PC-9 (cell line): ENCODE data around the gene NTMT1. TPM values are rescaled to one million over a fixed set of nuclear protein-coding genes. Genes with fewer than 3 reads are reported as not detected.

Experiments used
- BruUV-seq: library from RNA; stranded (reverse); fragments of 400-500 nt; replicated peaks from 2 replicates; lab custom pipeline; 2021; lab: Mats Ljungman, UMichigan
- CTCF ChIA-PET: fragments of 300-600 bp; sonication (Branson Sonifier 250); formaldehyde crosslinking; loops from one replicate; lab custom pipeline; 2022; ENCODE audit warnings: antibody characterized with exemption; lab: Charles Lee
- POLR2A ChIA-PET: fragments of 300-600 bp; sonication (Branson Sonifier 250); formaldehyde crosslinking; loops from one replicate; lab custom pipeline; 2022; ENCODE audit warnings: antibody characterized with exemption; ENCODE audit not compliant: unreplicated experiment; lab: Charles Lee
- DNase-seq, 2 experiments: peaks; one replicate each; pipeline versions ENCODE4 v3.0.0 to v3.0.0-alpha.2; 2015 to 2022; ENCODE audit warnings: mixed read lengths in 1 of 2
- H2AFZ ChIP-seq: fragments of 200-600 bp; sonication (generic); 2 replicates; pipeline ENCODE4 v1.8.1; 2017; ENCODE audit warnings: antibody characterized with exemption
- H3F3A ChIP-seq: fragments of 200-600 bp; sonication (generic); 2 replicates; pipeline ENCODE4 v1.8.1; 2017; ENCODE audit warnings: antibody characterized with exemption, mild to moderate bottlenecking, low read depth; ENCODE audit not compliant: insufficient read depth
- H3K27ac ChIP-seq: fragments of 200-600 bp; sonication (generic); 2 replicates; pipeline ENCODE4 v1.6.1; 2016; ENCODE audit warnings: mixed run types
- H3K27me3 ChIP-seq: fragments of 200-600 bp; sonication (generic); 2 replicates; pipeline ENCODE4 v1.6.1; 2016; ENCODE audit warnings: low read depth, mixed run types; ENCODE audit not compliant: insufficient read depth
- H3K36me3 ChIP-seq: fragments of 200-600 bp; sonication (generic); 2 replicates; pipeline ENCODE4 v1.6.1; 2016; ENCODE audit warnings: low read depth, mixed run types
- H3K4me1 ChIP-seq: fragments of 200-600 bp; sonication (generic); replicated peaks from 2 replicates; pipeline ENCODE4 v1.6.1; 2016; ENCODE audit warnings: mixed run types; ENCODE audit not compliant: insufficient read depth
- H3K4me2 ChIP-seq: fragments of 200-600 bp; sonication (generic); 2 replicates; pipeline ENCODE4 v1.6.1; 2017; ENCODE audit warnings: mixed run types
- H3K4me3 ChIP-seq: fragments of 200-600 bp; sonication (generic); 2 replicates; pipeline ENCODE4 v1.6.1; 2016; ENCODE audit warnings: mixed run types
- H3K79me2 ChIP-seq: fragments of 200-600 bp; sonication (generic); 2 replicates; pipeline ENCODE4 v1.6.1; 2017; ENCODE audit warnings: low read depth, mixed run types
- H3K9me2 ChIP-seq: fragments of 200-600 bp; sonication (generic); 2 replicates; pipeline ENCODE4 v1.8.1; 2017; ENCODE audit warnings: mild to moderate bottlenecking; ENCODE audit not compliant: insufficient read depth
- H3K9me3 ChIP-seq: fragments of 200-600 bp; sonication (generic); 2 replicates; pipeline ENCODE4 v1.8.1; 2016; ENCODE audit warnings: low read depth; ENCODE audit not compliant: insufficient read depth
- H4K20me1 ChIP-seq: fragments of 200-600 bp; sonication (generic); 2 replicates; pipeline ENCODE4 v1.8.1; 2017; ENCODE audit not compliant: insufficient read depth
- CTCF ChIP-seq: fragments of 200-600 bp; sonication (generic); conservative IDR thresholded peaks from 2 replicates; pipeline ENCODE4 v1.6.1; 2017; ENCODE audit warnings: mixed run types, antibody characterized with exemption, mild to moderate bottlenecking, moderate library complexity
- EZH2 ChIP-seq: fragments of 200-600 bp; sonication (generic); IDR thresholded peaks from 2 replicates; pipeline ENCODE4 v1.8.0; 2017; ENCODE audit warnings: antibody characterized with exemption, low read depth
- intact Hi-C: fragments of 100-400 bp; cut with micrococcal nuclease; formaldehyde crosslinking; loops from one replicate; pipeline ENCODE4 v1.10.0; 2022; ENCODE audit not compliant: unreplicated experiment
- total RNA-seq: library from RNA; stranded (reverse); gene quantifications from 2 replicates; pipeline ENCODE4 v1.2.3, GENCODE V29; 2021

Gene NTMT1
- total RNA-seq, 1 experiment from 2014 or later = 52.5 TPM

- Histone ChIP-seq H3K9me3 (no peaks in the 10 kb centered on the region), H3K36me3 (no peaks in the 10 kb centered on the region), H3K27me3 (peaks cover 36% of the 10 kb centered on the region; the same call in 1 of the 2 replicates), H3K9me2 (no peaks in the 10 kb centered on the region), H3K27ac (no peak overlapping the region), H3K4me2 (no peak overlapping the region), H3K4me1 (no peaks in the 10 kb centered on the region), H3K4me3 (no peak overlapping the region), H3K79me2 (no peaks in the 10 kb centered on the region), H2AFZ (no peak overlapping the region), H4K20me1 (no peaks in the 10 kb centered on the region), H3F3A (no peaks in the 10 kb centered on the region)
- TF ChIP-seq EZH2 (no peak), CTCF (no peak)
- no peak for DNase-seq
- intact Hi-C loops = no loop called here
- ChIA-PET POLR2A (interaction anchor here (0.6 kb wide), 1 partner anchor 23 kb away, joined by 3 read pairs; no protein-coding TSS in a partner anchor), CTCF (no interaction called here)
- no TSS peak for BruUV-seq
Observed at GRCh38 chr9:129674229-129674628, 48.3 kb downstream of the NTMT1 start.

GRCh38 chr9:129675620-129676019, 49.7 kb downstream of the NTMT1 start:
- Histone ChIP-seq H3K9me3 (no peaks in the 10 kb centered on the region), H3K36me3 (no peaks in the 10 kb centered on the region), H3K9me2 (no peaks in the 10 kb centered on the region), H3F3A (no peaks in the 10 kb centered on the region), H4K20me1 (no peaks in the 10 kb centered on the region), H3K4me3 (no peak overlapping the region), H3K4me2 (no peak overlapping the region), H3K4me1 (no peaks in the 10 kb centered on the region), H2AFZ (no peak overlapping the region), H3K27me3 (peaks cover 39% of the 10 kb centered on the region; the same call in 1 of the 2 replicates), H3K27ac (no peak overlapping the region), H3K79me2 (no peaks in the 10 kb centered on the region)
- ChIA-PET POLR2A (no interaction called here), CTCF (interaction anchor here (0.6 kb wide), 1 partner anchor 15 kb away, joined by 4 read pairs; no protein-coding TSS in a partner anchor)
- no TSS peak for BruUV-seq
- intact Hi-C loops = no loop called here
- no peak for DNase-seq
- TF ChIP-seq CTCF = no peak
- no peak for TF ChIP-seq EZH2

- DNase-seq = no peak
- ChIA-PET POLR2A (no interaction called here), CTCF (interaction anchor here (0.6 kb wide), 1 partner anchor 16 kb away, joined by 4 read pairs; no protein-coding TSS in a partner anchor)
- Histone ChIP-seq H3K79me2 (no peaks in the 10 kb centered on the region), H4K20me1 (no peaks in the 10 kb centered on the region), H3K27ac (no peak overlapping the region), H3K4me1 (no peaks in the 10 kb centered on the region), H3K4me3 (no peak overlapping the region), H3K36me3 (no peaks in the 10 kb centered on the region), H3K9me2 (no peaks in the 10 kb centered on the region), H3K4me2 (no peak overlapping the region), H3F3A (no peaks in the 10 kb centered on the region), H3K9me3 (no peaks in the 10 kb centered on the region), H2AFZ (no peak overlapping the region), H3K27me3 (peaks cover 39% of the 10 kb centered on the region; the same call in 1 of the 2 replicates)
- intact Hi-C loops = no loop called here
- BruUV-seq = no TSS peak
- TF ChIP-seq CTCF = no peak
- TF ChIP-seq EZH2 = no peak
Observed at GRCh38 chr9:129676287-129676686, 50.3 kb downstream of the NTMT1 start.
